ENCODE results near the gene ROCK2. TPM values are rescaled to one million over a fixed set of nuclear protein-coding genes. Genes with fewer than 3 reads are reported as not detected.

Gene ROCK2
- total and polyA plus RNA-seq, 4 donors, result 5.3 to 31.0 (median 12.2) TPM

DNA sequence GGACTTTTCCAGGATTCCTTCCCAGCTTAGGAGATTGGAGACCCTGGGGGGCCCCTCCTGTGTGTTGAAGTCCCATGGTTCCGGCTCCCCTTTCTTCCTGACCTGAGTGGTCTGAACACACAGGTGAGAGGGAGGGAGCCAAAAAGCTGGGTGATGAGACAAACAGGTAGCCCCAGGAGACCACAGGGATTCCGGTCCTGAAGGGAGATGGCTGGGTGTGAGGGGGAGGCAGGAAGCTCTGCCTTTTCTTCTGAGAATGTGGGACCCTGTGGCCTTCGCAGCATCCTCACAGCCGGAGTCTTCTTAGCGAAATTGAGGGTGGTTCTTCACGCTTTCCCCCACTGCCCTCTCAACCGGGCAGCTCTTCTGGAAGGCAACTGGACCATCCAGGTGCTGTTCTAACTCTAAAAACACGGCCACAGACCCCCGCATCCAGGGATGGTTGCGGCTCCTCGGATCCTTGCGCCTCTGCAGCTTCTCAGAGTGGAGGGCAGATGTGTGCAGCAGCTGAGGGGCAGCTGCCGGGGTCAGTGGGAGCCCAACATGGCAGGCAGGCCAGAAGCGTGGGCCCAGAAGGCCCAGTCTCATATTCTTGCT lies 184.8 kb downstream of the ROCK2 start:
- Histone ChIP-seq H3K27ac (ENCODE audit: low read depth in 1 of 2, low read length in 2 of 2) (no peak overlapping the region), H3K4me3 (ENCODE audit: low read depth in 1 of 3, low read length in 3 of 3) (no peak overlapping the region), H3K4me1 (ENCODE audit: control insufficient read depth in 4 of 4, insufficient read depth in 4 of 4, low read length in 3 of 4) (peaks cover 0 to 10% (median 8%) of the 10 kb centered on the region in 4 donors), H3K36me3 (ENCODE audit: control insufficient read depth in 4 of 4, insufficient read depth in 3 of 4, low read depth in 1 of 4, low read length in 3 of 4) (no peaks in the 10 kb centered on the region), H3K9ac (ENCODE audit: low read depth in 1 of 2, low read length in 2 of 2) (no peak overlapping the region), H3K27me3 (ENCODE audit: control insufficient read depth in 4 of 4, insufficient read depth in 4 of 4, low read length in 3 of 4) (no peaks in the 10 kb centered on the region), H3K9me3 (ENCODE audit: control insufficient read depth in 4 of 4, low read length in 3 of 4) (no peaks in the 10 kb centered on the region)
- WGBS, result 97% methylated on average over 14 of the region's 14 CpGs
- TF ChIP-seq FOXA2 (IDR thresholded peaks at IDR 0.05), result no peak
- no peak for TF ChIP-seq GABPA (IDR thresholded peaks at IDR 0.05 in 1 of 2, conservative IDR thresholded peaks at IDR 0.05 in 1 of 2)
- no peak for TF ChIP-seq RAD21 (IDR thresholded peaks at IDR 0.05)
- TF ChIP-seq TAF1 (conservative IDR thresholded peaks at IDR 0.05), result no peak
- TF ChIP-seq JUND (IDR thresholded peaks at IDR 0.05), result no peak
- TF ChIP-seq HNF4G (IDR thresholded peaks at IDR 0.05), result no peak
- no peak for TF ChIP-seq RXRA (IDR thresholded peaks at IDR 0.05)
- TF ChIP-seq YY1 (IDR thresholded peaks at IDR 0.05), result no peak
- TF ChIP-seq, protein P1, sequence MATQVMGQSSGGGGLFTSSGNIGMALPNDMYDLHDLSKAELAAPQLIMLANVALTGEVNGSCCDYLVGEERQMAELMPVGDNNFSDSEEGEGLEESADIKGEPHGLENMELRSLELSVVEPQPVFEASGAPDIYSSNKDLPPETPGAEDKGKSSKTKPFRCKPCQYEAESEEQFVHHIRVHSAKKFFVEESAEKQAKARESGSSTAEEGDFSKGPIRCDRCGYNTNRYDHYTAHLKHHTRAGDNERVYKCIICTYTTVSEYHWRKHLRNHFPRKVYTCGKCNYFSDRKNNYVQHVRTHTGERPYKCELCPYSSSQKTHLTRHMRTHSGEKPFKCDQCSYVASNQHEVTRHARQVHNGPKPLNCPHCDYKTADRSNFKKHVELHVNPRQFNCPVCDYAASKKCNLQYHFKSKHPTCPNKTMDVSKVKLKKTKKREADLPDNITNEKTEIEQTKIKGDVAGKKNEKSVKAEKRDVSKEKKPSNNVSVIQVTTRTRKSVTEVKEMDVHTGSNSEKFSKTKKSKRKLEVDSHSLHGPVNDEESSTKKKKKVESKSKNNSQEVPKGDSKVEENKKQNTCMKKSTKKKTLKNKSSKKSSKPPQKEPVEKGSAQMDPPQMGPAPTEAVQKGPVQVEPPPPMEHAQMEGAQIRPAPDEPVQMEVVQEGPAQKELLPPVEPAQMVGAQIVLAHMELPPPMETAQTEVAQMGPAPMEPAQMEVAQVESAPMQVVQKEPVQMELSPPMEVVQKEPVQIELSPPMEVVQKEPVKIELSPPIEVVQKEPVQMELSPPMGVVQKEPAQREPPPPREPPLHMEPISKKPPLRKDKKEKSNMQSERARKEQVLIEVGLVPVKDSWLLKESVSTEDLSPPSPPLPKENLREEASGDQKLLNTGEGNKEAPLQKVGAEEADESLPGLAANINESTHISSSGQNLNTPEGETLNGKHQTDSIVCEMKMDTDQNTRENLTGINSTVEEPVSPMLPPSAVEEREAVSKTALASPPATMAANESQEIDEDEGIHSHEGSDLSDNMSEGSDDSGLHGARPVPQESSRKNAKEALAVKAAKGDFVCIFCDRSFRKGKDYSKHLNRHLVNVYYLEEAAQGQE (IDR thresholded peaks at IDR 0.05), result no peak
- TF ChIP-seq, protein P2, sequence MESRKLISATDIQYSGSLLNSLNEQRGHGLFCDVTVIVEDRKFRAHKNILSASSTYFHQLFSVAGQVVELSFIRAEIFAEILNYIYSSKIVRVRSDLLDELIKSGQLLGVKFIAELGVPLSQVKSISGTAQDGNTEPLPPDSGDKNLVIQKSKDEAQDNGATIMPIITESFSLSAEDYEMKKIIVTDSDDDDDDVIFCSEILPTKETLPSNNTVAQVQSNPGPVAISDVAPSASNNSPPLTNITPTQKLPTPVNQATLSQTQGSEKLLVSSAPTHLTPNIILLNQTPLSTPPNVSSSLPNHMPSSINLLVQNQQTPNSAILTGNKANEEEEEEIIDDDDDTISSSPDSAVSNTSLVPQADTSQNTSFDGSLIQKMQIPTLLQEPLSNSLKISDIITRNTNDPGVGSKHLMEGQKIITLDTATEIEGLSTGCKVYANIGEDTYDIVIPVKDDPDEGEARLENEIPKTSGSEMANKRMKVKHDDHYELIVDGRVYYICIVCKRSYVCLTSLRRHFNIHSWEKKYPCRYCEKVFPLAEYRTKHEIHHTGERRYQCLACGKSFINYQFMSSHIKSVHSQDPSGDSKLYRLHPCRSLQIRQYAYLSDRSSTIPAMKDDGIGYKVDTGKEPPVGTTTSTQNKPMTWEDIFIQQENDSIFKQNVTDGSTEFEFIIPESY (IDR thresholded peaks at IDR 0.05), result no peak
- TF ChIP-seq, protein P3, sequence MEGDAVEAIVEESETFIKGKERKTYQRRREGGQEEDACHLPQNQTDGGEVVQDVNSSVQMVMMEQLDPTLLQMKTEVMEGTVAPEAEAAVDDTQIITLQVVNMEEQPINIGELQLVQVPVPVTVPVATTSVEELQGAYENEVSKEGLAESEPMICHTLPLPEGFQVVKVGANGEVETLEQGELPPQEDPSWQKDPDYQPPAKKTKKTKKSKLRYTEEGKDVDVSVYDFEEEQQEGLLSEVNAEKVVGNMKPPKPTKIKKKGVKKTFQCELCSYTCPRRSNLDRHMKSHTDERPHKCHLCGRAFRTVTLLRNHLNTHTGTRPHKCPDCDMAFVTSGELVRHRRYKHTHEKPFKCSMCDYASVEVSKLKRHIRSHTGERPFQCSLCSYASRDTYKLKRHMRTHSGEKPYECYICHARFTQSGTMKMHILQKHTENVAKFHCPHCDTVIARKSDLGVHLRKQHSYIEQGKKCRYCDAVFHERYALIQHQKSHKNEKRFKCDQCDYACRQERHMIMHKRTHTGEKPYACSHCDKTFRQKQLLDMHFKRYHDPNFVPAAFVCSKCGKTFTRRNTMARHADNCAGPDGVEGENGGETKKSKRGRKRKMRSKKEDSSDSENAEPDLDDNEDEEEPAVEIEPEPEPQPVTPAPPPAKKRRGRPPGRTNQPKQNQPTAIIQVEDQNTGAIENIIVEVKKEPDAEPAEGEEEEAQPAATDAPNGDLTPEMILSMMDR (IDR thresholded peaks at IDR 0.05; ENCODE audit: low read depth, low read length, missing input control), result no peak
- TF ChIP-seq SP1 (IDR thresholded peaks at IDR 0.05), result no peak
- TF ChIP-seq EGR1 (IDR thresholded peaks at IDR 0.05; ENCODE audit: low read depth in 2 of 2), result no peak
- TF ChIP-seq, protein P4, sequence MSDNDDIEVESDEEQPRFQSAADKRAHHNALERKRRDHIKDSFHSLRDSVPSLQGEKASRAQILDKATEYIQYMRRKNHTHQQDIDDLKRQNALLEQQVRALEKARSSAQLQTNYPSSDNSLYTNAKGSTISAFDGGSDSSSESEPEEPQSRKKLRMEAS (IDR thresholded peaks at IDR 0.05), result no peak
- TF ChIP-seq HNF4A (conservative IDR thresholded peaks at IDR 0.05), result no peak
- TF ChIP-seq NR2F2 (IDR thresholded peaks at IDR 0.05), result no peak
- no peak for TF ChIP-seq FOXA1 (IDR thresholded peaks at IDR 0.05)
- TF ChIP-seq, protein P5, sequence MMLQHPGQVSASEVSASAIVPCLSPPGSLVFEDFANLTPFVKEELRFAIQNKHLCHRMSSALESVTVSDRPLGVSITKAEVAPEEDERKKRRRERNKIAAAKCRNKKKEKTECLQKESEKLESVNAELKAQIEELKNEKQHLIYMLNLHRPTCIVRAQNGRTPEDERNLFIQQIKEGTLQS (IDR thresholded peaks at IDR 0.05), result no peak
- DNase-seq (ENCODE audit: low spot score), result no peak
